ENCODE data around the gene MICA. TPM values are rescaled to one million over a fixed set of nuclear protein-coding genes. Genes with fewer than 3 reads are reported as not detected.
"Not testable (repeated sequence)": the region's sequence is repeated elsewhere in the genome, so short reads cannot be mapped to it uniquely, and the experiment has no call there.

MICA gene
- 24.9 and 25.6 TPM in 2 replicates for total RNA-seq (2014; rRNA removed; shearing (Covaris generic))
- polyA plus RNA-seq (2015; cell fraction: cytosol; rRNA removed) = 14.3 and 15.4 TPM in 2 replicates
- 18.9 and 20.4 TPM in 2 replicates for polyA plus RNA-seq (2015; cell fraction: nucleus; rRNA removed)

DNA sequence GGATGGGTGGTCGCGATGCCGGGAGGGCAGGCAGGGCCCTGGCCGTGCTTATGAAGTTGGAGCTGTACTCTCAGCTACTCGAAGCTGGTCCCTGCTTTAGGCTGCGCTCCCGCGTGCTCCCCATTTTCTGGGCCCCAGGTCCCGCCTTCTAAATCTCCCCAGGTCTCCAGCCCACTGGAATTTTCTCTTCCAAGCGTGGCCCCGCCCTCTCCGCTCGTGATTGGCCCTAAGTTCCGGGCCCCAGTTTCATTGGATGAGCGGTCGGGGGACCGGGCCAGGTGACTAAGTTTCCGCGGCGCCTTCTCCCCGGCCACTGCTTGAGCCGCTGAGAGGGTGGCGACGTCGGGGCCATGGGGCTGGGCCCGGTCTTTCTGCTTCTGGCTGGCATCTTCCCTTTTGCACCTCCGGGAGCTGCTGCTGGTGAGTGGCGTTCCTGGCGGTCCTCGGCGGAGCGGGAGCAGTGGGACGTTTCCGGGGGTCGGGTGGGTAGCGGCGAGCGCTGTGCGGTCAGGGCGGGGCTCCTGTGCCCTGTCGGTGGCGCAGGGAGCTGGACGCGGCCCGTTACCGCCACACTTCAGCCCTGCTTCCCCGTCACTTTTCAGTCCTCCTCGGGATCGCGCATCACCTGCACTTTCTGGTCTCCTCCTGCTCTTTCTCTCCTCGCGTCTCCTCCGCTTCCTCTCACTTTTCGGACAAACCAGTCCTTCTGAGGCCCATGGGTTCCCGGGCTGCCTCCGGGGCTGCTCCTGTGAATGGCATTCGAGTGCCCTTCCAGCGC, at the start of gene MICA:
TSS of gene MICA (plus strand) at position 313 of the 778 bp plus-strand sequence. CDS start at position 351, 38 bp downstream.
- peak; percentile 93 for DNase-seq (ENCODE audit: low read depth)

DNA sequence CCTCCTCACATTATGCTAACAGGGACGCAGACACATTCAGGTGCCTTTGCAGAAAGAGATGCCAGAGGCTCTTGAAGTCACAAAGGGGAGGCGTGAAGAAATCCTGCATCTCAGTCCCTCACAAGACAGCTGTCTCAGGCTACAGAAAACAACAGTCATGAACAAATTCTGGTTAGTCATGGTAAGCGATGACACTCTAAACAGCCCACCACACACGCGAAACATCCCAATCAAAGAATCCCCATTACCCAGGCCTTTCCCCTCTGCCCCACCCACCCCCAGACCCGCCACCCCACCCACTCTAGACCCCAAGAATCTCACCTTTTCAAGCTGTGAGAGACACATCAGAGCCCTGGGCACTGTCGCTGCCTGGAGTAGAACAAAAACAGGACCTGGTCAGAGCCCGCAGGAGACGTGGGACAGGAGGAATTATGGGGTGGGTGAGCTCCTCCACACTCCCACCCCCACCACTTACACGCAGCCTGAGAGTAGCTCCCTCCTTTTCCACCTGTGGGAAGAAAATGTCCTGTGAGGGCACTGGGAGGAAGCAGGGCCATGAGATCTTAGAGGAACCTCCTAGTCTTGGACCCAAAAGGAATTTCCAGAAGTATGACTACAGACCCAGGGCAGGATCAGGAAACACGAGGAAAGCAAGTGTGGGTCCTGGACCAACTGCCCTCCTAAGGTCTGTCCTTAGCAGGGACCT, 49.1 kb upstream of the MICA start:
- DNase-seq (ENCODE audit: low read depth) = no peak

DNA sequence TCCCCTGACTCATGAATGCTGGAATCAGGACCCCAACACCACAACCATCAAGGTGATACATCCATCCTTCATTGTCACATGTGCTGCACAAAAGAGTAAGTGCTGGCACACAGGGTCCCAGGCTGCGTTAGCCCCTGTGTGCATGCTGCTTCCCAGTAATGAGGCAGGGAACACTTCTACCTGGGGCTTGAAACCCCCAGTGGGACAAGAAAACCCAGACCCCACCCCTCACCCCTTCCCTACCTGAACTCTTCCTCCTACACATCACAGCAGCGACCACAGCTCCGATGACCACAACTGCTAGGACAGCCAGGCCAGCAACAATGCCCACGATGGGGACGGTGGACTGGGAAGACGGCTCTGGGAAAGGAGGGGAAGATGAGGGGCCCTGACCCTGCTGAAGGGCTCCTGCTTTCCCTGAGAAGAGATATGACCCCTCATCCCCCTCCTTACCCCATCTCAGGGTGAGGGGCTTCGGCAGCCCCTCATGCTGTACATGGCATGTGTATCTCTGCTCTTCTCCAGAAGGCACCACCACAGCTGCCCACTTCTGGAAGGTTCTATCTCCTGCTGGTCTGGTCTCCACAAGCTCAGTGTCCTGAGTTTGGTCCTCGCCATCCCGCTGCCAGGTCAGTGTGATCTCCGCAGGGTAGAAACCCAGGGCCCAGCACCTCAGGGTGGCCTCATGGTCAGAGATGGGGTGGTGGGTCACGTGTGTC, 48.4 kb upstream of the MICA start:
- DNase-seq (ENCODE audit: low read depth) = no peak

DNA sequence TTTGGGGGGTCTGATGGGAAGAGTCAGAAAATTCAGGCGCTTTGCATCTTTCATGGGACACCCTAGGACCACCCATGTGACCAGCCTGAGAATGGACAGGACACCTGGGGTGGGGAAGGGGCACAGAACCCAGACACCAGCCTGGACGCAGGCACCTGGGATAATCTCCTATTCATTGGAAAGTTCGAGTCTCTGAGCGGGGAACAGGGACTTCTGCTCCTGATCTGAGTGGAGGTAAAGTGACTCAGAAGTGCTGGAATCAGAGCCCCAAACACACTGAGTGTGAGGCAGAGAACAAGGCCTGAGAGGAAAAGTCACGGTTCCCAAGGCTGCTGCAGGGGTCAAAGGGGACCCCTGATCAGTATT, 47.8 kb upstream of the MICA start:
- no peak for DNase-seq (ENCODE audit: low read depth)

DNA sequence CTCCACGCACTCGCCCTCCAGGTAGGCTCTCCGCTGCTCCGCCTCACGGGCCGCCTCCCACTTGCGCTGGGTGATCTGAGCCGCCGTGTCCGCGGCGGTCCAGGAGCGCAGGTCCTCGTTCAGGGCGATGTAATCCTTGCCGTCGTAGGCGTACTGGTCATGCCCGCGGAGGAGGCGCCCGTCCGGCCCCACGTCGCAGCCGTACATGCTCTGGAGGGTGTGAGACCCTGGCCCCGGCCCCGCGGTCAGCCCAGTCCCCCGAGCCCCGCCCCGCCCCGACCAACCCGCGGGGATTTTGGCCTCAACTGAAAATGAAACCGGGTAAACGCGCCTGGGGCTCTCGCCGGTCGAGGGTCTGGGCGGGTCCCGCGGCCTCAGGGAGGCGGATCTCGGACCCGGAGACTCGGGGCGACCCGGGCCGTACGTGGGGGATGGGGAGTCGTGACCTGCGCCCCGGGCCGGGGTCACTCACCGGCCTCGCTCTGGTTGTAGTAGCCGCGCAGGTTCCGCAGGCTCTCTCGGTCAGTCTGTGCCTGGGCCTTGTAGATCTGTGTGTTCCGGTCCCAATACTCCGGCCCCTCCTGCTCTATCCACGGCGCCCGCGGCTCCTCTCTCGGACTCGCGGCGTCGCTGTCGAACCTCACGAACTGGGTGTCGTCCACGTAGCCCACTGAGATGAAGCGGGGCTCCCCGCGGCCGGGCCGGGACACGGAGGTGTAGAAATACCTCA, 47.0 kb upstream of the MICA start:
- DNase-seq (ENCODE audit: low read depth) = no peak

DNA sequence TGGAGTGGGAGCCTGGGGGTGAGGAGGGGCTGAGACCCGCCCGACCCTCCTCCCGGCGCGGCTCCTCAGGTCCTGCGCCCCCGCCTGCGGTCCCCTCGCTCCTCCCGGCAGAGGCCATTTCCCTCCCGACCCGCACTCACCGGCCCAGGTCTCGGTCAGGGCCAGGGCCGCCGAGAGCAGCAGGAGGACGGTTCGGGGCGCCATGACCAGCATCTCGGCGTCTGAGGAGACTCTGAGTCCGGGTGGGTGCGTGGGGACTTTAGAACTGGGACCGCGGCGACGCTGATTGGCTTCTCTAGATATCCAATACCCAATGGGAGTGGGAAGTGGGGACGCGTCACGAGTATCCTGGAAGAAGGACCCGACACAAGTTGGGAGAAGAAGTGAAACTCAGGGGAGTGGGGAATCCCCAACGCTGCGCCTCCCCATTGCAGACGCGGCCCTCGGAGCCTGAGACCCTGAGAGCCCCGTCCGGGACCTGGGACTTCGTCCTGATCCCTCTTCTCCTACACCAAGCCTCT, 46.4 kb upstream of the MICA start, which contains the start of gene HLA-B:
TSS of gene HLA-B (minus strand) at position 234 of the 521 bp plus-strand sequence. CDS start at position 213, 21 bp downstream.
- no peak for DNase-seq (ENCODE audit: low read depth)

DNA sequence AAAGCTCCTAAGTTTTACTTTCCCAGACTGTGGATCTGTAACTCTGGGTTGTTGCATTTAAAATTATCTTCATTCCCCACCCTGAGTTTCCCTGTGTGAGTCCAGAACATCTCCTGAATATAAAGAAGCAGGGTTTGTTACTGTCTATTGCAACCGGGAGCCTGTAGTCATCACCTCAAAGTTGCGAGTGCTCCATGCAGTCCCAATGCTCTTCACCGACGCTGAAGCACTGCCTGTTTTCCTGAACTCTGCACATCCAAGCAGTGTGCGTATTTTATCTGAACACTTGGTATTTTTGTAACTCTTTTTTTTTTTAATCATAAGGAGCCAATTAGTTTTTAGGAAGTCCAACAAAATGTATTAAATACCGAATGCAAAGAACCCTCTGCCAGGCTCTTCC, 45.5 kb upstream of the MICA start:
- no peak for DNase-seq (ENCODE audit: low read depth)

DNA sequence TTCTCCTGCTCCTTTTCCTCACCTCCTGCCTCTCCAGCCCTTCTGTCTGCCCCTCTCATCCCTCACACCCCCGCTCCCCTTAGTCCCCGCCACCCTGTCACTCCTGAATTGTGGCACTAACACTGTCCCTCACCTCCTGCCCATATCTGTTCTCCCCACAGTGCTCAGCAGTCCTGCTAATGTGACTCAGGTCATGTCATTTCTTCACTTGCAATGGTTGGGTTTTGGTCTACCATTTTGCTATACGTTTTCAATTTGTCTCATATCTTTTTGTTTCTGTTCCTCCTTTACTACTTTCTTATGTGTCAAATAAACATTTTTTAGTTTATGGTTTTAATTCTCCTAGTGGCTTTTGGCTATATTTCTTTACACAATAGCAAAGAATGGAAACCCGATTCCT, 45.1 kb upstream of the MICA start:
- DNase-seq (ENCODE audit: low read depth) = no peak

DNA sequence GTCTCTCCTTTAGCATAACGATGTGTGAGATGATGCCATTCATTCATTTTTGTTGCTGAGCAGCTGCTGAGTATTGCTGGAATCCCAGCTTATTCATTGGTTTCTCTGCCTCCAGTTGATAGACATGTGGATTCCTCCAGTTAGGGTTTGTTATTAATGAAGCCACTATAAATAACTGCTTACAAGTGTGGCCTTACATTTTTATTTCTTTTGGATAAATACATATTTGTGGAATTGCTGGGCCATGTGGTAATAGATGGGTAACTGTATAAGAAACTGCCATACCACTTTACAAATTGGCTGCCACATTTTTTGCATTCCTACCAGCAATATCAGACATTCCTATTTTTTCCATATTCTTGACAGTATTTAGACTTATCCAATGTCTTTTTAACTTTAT, 43.8 kb upstream of the MICA start:
- no peak for DNase-seq (ENCODE audit: low read depth)

DNA sequence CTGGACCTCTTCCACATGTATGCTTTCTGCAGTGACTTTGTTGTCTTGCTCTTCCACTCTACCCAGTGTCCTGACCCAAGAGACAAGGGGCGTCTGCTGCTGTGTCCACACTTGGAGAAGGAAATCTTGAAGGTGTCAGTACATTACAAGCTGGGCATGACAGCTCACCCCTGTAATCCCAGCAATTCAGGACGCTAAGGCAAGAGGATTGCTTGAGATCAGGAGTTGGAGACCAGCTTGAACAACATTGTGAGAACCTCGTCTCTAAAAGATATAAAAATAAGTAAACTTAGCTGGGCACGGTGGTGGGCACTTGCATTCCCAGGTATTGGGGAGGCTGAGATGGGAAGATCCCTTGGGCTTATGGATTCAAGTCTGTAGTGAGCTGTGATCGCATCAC, 40.6 kb upstream of the MICA start:
- no peak for DNase-seq (ENCODE audit: low read depth)

DNA sequence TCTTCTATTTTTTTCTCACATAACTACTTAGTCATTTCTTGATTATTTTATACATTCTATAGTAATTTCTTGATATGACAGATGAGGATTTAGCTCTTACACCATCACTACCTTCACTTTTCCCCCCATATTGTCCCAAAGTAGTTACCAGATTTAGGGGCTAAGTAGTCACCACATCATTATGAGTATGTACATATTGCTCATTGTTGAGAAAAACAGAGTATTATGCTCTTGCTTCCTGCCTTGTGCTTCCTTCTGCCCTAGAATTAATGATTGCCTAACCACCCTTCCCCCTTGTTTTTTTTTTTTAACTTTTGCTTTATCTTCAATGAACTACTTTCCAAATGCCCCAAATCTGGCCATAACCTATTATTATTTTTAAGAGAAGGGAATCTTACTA, 39.6 kb upstream of the MICA start:
- DNase-seq (ENCODE audit: low read depth) = no peak

DNA sequence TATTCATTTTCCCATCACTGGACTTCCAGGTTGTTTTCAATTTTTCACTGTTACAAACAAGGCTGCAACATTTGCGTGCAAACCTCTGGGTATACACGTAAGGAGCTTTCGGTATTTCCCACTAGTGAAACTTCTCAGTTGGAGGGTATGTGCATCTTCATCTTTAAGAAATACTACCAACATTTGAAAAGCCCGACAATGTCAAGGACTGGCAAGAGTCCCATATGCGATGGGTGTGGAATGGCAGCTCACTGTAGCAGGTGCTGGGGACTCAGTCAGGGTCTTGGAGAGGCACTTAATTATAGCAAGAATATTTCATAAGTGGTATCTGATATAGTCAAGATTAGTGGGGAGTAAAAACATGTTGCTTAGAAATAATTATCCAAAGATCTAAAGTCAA, 37.5 kb upstream of the MICA start:
- DNase-seq (ENCODE audit: low read depth) = no peak

DNA sequence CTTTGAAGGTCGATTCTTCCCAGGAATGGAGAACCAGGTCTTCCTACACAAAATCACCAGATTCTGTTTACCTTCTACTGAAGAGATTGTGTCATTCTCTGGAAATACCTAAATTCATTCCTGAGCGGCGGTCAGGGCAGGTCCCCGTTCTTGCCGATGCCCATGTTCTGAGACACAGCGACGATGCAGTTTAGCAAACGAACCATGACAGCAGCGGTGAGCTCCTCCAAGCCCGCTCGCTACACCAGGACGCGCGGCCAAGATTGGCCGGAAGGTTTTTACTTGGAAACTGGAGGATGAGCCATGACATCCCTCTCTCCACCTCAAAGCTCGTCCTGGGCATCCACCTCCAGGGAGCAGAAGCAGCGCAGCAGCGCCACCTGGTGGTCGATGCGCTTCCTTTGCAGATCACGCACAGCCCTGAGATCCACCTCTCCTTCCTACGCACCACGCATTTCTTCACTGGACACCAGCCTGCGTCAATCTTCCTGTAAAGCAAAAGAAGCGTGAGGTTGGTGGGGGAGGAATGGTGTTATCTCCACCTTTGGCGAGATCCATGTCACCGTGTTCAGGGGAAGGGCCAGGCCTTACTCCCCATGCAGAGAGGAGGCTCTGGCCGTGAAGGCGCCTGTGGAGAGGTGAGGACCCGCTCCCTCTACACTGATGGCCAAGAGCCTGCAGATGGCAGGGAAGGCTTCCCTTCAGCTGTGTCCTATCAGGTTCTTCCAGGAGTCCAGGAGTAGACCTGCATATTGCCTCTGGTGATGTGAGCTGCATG, 36.5 kb upstream of the MICA start:
- DNase-seq (ENCODE audit: low read depth) = peak; percentile 82

DNA sequence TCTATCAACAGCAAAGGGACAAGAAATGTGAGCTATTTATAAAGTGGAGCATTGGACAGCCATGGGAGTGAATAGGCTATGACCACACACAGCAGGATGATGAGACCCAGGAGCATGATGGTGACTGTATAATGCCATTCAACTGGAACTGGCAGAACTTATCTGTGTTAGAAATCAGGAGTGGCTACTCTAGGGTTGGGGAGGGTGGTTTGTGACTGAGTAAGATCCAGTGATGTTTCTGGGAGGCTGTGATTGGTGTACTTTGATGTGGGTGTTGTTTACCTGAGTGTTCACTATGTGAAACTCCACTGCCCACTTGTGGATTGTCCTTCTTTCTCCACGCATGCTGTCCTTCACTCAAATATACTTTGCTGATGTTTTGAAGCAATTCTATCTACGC, 34.9 kb upstream of the MICA start:
- DNase-seq (ENCODE audit: low read depth) = no peak

DNA sequence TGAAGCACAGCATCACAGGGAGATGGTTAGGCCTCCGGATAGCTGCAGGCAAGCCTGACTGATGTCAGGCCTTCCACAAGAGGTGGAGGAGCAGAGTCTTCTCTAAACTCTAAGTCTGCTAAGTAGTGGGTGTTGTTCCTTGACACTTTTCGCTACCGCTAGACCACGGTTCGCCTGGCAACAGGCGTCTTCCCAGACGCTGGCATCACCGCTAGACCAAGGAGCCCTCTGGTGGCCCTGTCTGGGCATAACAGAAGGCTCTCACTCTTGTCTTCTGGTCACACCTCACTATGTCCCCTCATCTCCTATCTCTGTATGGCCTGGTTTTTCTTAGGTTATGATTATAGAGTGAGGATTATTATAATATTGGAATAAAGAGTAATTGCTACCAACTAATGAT, 29.3 kb upstream of the MICA start:
- DNase-seq (ENCODE audit: low read depth) = not testable (repeated sequence)

DNA sequence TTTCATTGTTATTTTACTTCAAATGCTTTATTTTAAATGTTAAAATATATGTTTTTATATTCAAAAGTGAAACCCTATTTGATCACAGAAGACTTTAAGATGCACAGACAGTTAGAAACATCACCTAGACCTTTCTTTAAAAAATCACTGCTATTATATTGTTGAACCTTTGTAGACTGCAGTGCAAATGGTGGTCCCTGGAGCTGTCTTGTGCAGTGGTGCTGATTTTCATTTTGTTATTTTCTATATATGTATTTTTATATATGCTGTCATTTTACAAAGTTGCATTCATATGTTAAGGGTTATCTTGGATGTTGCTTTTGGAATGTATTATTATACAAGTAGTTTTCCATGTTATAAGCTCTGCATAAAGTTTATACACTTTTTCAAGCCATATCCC, 27.7 kb upstream of the MICA start:
- no peak for DNase-seq (ENCODE audit: low read depth)

DNA sequence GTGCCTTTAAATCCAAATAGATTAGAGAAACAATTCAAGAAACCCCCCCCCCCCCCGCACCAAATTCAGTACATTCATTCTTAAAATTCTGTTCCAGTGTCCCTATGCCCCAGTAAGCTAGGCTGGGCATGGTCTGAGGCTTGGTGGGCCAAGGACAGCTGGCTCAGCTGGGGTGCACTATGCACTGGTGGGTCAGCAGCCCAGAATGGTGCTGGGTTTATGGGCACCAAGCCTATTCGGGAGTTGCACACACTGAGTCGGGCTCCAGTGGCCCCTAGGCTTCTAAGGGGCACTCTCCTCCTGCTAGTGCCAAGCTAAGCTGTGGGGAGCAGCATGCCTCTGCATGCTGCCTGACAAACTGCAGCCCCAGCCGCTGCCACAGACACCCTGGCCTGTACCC, 26.4 kb upstream of the MICA start:
- no peak for DNase-seq (ENCODE audit: low read depth)

DNA sequence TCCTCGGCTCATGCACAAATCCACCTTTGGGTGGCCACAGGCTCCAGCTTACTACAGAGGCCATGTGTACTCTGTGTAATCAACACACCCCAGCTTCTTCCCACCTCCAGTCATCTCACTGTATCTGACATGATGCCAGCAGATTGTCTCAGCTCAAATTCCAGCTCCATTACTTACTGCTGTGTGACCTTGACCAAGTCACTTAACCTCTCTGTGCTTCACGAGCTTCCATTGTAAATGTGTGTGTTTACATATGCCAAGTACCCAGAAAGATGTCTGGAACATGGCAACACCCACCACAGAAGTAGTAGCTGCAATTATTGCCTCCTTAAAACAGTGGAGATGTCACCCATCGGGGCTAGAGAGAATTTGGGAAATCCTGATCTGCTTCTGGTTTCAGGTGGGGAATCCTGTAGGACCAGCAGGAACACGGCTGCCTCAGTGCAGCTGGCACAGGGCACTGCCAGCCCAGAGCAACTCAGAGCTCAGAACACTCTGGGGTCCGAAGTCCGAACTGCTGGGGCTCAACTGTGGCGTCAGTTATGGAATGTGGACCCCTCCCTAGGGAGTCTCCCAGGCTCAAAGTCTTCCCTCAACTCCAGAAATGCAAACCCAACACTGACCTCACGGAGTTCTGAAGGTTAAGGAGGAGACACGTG, 25.2 kb upstream of the MICA start:
- DNase-seq (ENCODE audit: low read depth) = no peak

DNA sequence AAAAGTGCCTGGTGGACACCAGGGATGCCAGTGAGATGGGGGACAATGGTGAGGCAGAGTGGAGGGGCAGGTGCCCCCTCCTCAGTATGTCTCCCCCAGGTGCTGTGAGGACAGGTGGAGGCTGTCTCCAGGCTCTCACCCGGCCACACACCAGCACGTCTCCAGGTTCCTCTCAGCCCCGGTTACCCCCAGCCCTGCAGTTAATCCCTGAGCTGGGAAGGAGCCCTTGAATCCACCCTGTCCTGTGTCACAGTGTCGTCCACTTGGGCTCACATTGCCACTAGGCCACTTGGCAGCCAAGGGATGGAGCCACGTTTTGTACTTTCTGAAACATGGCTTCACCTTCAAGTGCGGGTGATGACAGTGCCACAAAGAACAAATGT, 24.7 kb upstream of the MICA start:
- no peak for DNase-seq (ENCODE audit: low read depth)

DNA sequence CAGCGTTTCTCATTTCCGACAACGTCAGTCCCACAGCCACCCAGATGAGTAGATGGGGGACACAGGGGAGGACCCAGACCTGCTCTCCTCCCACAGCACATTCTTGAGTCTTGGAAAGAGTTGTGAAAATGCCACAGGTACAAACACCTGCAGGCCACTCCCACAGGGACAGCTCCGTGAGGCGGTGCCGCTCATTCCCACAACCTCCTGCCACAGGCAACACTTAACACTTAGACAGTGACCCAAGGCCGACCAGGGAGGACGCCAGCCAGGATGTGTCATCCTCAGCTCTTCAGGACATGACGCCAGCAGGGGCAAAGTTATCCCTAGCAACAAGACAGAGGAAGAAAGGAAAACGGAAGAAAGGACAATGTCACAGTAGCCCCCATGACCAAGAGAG, 23.5 kb upstream of the MICA start:
- DNase-seq (ENCODE audit: low read depth) = no peak
